Keratinocyte (primary cell): ENCODE measurements around the gene ZNF35.

Experiments used
- CTCF ChIP-seq, 3 experiments: IDR thresholded peaks in 1 of 3; conservative IDR thresholded peaks in 1 of 3; optimal IDR thresholded peaks in 1 of 3; 2 replicates in 2 of 3; 3 replicates in 1 of 3; pipeline versions ENCODE3 to v1.5.1; 2011; ENCODE audit warnings: low read length in 3 of 3, mild to moderate bottlenecking in 3 of 3, moderate library complexity in 2 of 3, control low read depth in 1 of 3, inconsistent platforms in 1 of 3; ENCODE audit not compliant: insufficient read depth in 2 of 3; ENCODE audit errors: extremely low read depth in 1 of 3
- EZH2 ChIP-seq: IDR thresholded peaks from one replicate; pipeline ENCODE4 v1.6.1; 2012; ENCODE audit warnings: inconsistent platforms, mild to moderate bottlenecking, low read length, moderate library complexity

GRCh38 chr3:44680921-44681455 lies 32.5 kb downstream of the ZNF35 start:
- TF ChIP-seq CTCF (optimal IDR thresholded peaks at IDR 0.05 in 1 of 3, IDR thresholded peaks at IDR 0.05 in 1 of 3, conservative IDR thresholded peaks at IDR 0.05 in 1 of 3; ENCODE audit: extremely low read depth in 1 of 3, insufficient read depth in 2 of 3, low read length in 3 of 3) (no peak), EZH2 (no peak)
